GM12878 (cell line): Measurements from ENCODE around the gene BEST4.

Source experiments
- CEBPB ChIP-seq, 2 experiments: fragments of 150-350 bp in 1 of 2; IDR thresholded peaks; 2 replicates each; pipeline ENCODE4 v1.6.1; 2012 to 2014; ENCODE audit warnings: low read depth in 2 of 2, low read length in 2 of 2, borderline replicate concordance in 1 of 2, inconsistent platforms in 1 of 2
- CTCF ChIP-seq, 3 experiments: IDR thresholded peaks in 2 of 3; conservative IDR thresholded peaks in 1 of 3; 2 replicates each; pipeline ENCODE4 v1.5.1; 2011; ENCODE audit warnings: low read depth in 3 of 3, low read length in 3 of 3, mild to moderate bottlenecking in 3 of 3, control low read depth in 2 of 3, moderate library complexity in 2 of 3, inconsistent platforms in 1 of 3, mixed read lengths in 1 of 3; ENCODE audit not compliant: control insufficient read depth in 2 of 3, insufficient read depth in 1 of 3; ENCODE audit errors: extremely low read depth in 1 of 3
- EZH2 ChIP-seq: IDR thresholded peaks from 2 replicates; pipeline ENCODE4 v1.6.1; 2012; ENCODE audit warnings: low read depth, mild to moderate bottlenecking, control low read depth, inconsistent platforms, low read length, borderline replicate concordance; ENCODE audit not compliant: control insufficient read depth
- FOXK2 ChIP-seq: fragments of 450-650 bp; IDR thresholded peaks from 2 replicates; pipeline ENCODE4 v1.6.1; 2017; ENCODE audit warnings: mild to moderate bottlenecking, moderate library complexity
- GABPA ChIP-seq: IDR thresholded peaks from 2 replicates; pipeline ENCODE4 v1.6.1; 2014; ENCODE audit warnings: antibody characterized with exemption, low read depth, mild to moderate bottlenecking, inconsistent platforms
- POLR2A ChIP-seq: IDR thresholded peaks from 2 replicates; pipeline ENCODE4 v1.6.1; 2011; ENCODE audit warnings: low read depth, mild to moderate bottlenecking, low read length
- SP1 ChIP-seq: IDR thresholded peaks from one replicate; pipeline ENCODE4 v1.6.1; 2011; ENCODE audit warnings: low read depth, low read length

GRCh38 chr1:44792736-44793502 lies 4.9 kb upstream of the BEST4 start:
- TF ChIP-seq GABPA, result no peak
- no peak for TF ChIP-seq EZH2
- TF ChIP-seq CTCF (IDR thresholded peaks at IDR 0.05 in 2 of 3, conservative IDR thresholded peaks at IDR 0.05 in 1 of 3; ENCODE audit: control insufficient read depth in 2 of 3, extremely low read depth in 1 of 3, insufficient read depth in 1 of 3, low read depth in 3 of 3, low read length in 3 of 3), result no peak
- no peak for TF ChIP-seq POLR2A
- TF ChIP-seq FOXK2, result no peak
- no peak for TF ChIP-seq CEBPB (IDR thresholded peaks at IDR 0.05; ENCODE audit: borderline replicate concordance in 1 of 2, low read depth in 2 of 2, low read length in 2 of 2)
- TF ChIP-seq SP1, result no peak
